HL-60 (cell line): ENCODE results near the gene CNTNAP2.

Source experiments
- CTCF ChIP-seq: IDR thresholded peaks from one replicate; pipeline ENCODE4 v1.5.1; 2011; ENCODE audit warnings: low read length, control low read depth, inconsistent platforms; ENCODE audit not compliant: insufficient read depth
- POLR2AphosphoS5 ChIP-seq: IDR thresholded peaks from 2 replicates; pipeline ENCODE4 v1.6.1; 2012; ENCODE audit warnings: low read depth
- REST ChIP-seq: IDR thresholded peaks from 2 replicates; pipeline ENCODE4 v1.6.1; 2012; ENCODE audit warnings: low read depth; ENCODE audit not compliant: insufficient replicate concordance
- SPI1 ChIP-seq: IDR thresholded peaks from 2 replicates; pipeline ENCODE4 v1.6.1; 2012; ENCODE audit warnings: low read depth, mild to moderate bottlenecking, borderline replicate concordance

- TF ChIP-seq CTCF (no peak), REST (no peak), POLR2AphosphoS5 (no peak), SPI1 (no peak)
These were observed 2137.0 kb downstream of the CNTNAP2 start for GRCh38 chr7:148253629-148254028.
